Measurements from ENCODE around the gene MAGI2.

DNA sequence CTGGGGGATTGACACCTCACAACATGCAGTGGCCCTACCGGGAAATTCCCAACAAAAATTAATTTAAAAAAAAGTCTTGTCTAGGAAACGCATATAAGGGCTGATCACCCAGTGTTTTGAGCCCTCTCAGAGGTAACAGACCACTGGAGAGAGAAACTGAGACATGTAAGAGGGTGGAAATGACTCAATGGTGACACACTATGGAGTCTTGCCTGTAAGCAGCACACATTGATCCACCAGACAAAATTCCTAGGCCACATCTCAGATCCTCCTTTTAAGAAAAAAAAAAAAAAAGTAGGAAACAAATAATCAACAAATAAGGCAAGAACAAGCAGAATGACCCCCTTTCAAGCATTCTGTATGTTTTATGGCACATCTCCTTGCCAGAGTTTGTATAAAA lies 296.2 kb downstream of the MAGI2 start:
- TF ChIP-seq EZH2 (IDR thresholded peaks at IDR 0.05; ENCODE audit: low read depth, unreplicated experiment) (no peak), POLR2AphosphoS5 (IDR thresholded peaks at IDR 0.05; ENCODE audit: low read depth) (no peak), JUNB (IDR thresholded peaks at IDR 0.05; ENCODE audit: unreplicated experiment) (no peak), EZH2phosphoT487 (IDR thresholded peaks at IDR 0.05; ENCODE audit: unreplicated experiment) (no peak), STAT1 (IDR thresholded peaks at IDR 0.05; ENCODE audit: unreplicated experiment) (no peak), CREB1 (CRISPR knock-in tag; IDR thresholded peaks at IDR 0.05; ENCODE audit: low read depth) (no peak)
- TF ChIP-seq, protein P1, sequence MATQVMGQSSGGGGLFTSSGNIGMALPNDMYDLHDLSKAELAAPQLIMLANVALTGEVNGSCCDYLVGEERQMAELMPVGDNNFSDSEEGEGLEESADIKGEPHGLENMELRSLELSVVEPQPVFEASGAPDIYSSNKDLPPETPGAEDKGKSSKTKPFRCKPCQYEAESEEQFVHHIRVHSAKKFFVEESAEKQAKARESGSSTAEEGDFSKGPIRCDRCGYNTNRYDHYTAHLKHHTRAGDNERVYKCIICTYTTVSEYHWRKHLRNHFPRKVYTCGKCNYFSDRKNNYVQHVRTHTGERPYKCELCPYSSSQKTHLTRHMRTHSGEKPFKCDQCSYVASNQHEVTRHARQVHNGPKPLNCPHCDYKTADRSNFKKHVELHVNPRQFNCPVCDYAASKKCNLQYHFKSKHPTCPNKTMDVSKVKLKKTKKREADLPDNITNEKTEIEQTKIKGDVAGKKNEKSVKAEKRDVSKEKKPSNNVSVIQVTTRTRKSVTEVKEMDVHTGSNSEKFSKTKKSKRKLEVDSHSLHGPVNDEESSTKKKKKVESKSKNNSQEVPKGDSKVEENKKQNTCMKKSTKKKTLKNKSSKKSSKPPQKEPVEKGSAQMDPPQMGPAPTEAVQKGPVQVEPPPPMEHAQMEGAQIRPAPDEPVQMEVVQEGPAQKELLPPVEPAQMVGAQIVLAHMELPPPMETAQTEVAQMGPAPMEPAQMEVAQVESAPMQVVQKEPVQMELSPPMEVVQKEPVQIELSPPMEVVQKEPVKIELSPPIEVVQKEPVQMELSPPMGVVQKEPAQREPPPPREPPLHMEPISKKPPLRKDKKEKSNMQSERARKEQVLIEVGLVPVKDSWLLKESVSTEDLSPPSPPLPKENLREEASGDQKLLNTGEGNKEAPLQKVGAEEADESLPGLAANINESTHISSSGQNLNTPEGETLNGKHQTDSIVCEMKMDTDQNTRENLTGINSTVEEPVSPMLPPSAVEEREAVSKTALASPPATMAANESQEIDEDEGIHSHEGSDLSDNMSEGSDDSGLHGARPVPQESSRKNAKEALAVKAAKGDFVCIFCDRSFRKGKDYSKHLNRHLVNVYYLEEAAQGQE (IDR thresholded peaks at IDR 0.05; ENCODE audit: unreplicated experiment): no peak
- TF ChIP-seq, protein P2, sequence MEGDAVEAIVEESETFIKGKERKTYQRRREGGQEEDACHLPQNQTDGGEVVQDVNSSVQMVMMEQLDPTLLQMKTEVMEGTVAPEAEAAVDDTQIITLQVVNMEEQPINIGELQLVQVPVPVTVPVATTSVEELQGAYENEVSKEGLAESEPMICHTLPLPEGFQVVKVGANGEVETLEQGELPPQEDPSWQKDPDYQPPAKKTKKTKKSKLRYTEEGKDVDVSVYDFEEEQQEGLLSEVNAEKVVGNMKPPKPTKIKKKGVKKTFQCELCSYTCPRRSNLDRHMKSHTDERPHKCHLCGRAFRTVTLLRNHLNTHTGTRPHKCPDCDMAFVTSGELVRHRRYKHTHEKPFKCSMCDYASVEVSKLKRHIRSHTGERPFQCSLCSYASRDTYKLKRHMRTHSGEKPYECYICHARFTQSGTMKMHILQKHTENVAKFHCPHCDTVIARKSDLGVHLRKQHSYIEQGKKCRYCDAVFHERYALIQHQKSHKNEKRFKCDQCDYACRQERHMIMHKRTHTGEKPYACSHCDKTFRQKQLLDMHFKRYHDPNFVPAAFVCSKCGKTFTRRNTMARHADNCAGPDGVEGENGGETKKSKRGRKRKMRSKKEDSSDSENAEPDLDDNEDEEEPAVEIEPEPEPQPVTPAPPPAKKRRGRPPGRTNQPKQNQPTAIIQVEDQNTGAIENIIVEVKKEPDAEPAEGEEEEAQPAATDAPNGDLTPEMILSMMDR (conservative IDR thresholded peaks at IDR 0.05; ENCODE audit: low read depth in 2 of 2): no peak
